ENCODE results near the gene PLEKHB2.
"Not testable (repeated sequence)": the region's sequence is repeated elsewhere in the genome, so short reads cannot be mapped to it uniquely, and the experiment has no call there.

The PLEKHB2 gene

DNA sequence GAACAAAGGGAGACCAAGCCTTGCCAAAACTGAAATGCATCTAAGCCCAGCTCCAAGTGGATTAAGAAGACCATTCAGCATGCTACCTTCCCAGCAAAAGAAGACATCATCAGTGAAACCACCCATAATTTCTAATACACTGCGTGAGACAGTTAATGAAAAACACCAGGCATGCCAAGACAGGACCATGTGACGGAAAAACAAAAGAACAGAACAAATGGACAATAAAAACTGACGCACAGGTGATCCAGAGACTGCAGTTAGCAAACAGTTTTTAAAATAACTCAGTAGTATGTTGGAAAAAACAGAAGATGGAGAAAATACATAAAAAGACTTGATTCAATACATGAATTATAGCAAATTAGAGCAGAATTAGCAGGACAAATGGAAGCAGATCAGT lies 27.2 kb upstream of the PLEKHB2 start:
- DNase-seq (ENCODE audit: extremely low spot score): no peak
- POLR2A ChIA-PET: no interaction called here
- CTCF ChIA-PET: interaction anchor here (1.0 to 1.1 kb wide), 2 partner anchors 10 to 14 kb away, joined by 3 read pairs; no protein-coding TSS in a partner anchor
- TF ChIP-seq CTCF (IDR thresholded peaks at IDR 0.05; ENCODE audit: control extremely low read depth, extremely low read depth, low read depth, missing control alignments): no peak

DNA sequence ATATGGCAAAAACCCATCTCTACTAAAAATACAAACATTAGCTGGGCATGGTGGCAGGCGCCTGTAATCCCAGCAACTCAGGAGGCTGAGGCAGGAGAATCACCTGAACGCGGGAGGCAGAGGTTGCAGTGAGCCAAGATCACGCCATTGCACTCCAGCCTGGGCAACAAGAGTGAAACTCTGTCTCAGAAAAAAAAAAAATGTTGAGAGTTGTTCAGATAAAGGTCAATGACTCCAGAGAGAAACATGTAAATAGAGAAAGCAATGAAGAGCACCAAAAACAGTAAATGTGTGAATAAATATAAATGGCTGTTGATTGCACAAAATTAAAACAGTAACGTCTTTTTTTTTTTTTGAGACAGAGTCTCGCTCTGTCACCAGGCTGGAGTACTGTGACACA lies 25.2 kb upstream of the PLEKHB2 start:
- CTCF ChIA-PET; DNase-seq (ENCODE audit: extremely low spot score); POLR2A ChIA-PET: not testable (repeated sequence)

GRCh38 chr2:131081190-131081589 lies 23.9 kb upstream of the PLEKHB2 start:
- TF ChIP-seq CTCF (IDR thresholded peaks at IDR 0.05; ENCODE audit: control extremely low read depth, extremely low read depth, low read depth, missing control alignments): no peak
- no peak for DNase-seq (ENCODE audit: extremely low spot score)
- ChIA-PET POLR2A (no interaction called here), CTCF (interaction anchor here (0.9 to 1.3 kb wide), 2 partner anchors 12 to 22 kb away, joined by 3 to 4 read pairs; no protein-coding TSS in a partner anchor)

- ChIA-PET POLR2A (no interaction called here), CTCF (interaction anchor here (1.9 kb wide), 1 partner anchor 12 kb away, joined by 9 read pairs; no protein-coding TSS in a partner anchor)
- DNase-seq (ENCODE audit: extremely low spot score): no peak
Observed at GRCh38 chr2:131085646-131086045, 19.5 kb upstream of the PLEKHB2 start.

DNA sequence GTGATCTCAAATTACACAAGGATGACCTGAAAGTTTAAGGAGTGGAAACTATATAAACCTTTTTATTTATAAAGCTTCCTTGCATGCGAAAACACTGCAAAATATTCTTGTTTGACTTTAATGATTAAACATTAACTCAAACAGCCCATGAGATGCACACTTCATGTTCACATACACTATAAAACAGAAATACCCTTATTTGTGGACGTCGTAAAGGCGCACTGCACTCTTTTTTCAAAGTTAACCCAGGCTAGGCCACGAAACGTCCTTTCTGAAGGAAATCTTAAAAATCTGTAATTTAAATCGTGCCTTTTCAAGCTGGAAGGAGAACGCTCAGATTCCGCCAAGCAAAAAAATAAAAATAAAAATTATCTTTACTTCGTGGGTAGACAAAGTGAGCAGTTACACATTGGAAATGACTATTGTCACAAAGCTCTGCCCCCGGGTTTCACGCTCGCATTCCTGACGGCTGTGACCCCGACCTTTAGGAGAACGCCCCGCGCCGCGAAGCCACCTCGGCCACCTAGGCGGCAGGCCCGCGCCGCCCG lies 12.6 kb upstream of the PLEKHB2 start:
- POLR2A ChIA-PET: interaction anchor here (1.8 kb wide), 1 partner anchor 14 kb away, joined by 5 read pairs; no protein-coding TSS in a partner anchor
- TF ChIP-seq CTCF (IDR thresholded peaks at IDR 0.05; ENCODE audit: control extremely low read depth, extremely low read depth, low read depth, missing control alignments): no peak
- DNase-seq (ENCODE audit: extremely low spot score): no peak
- CTCF ChIA-PET: interaction anchor here (0.8 to 2.1 kb wide), 5 partner anchors 11 to 581 kb away, joined by 3 to 6 read pairs (median 3); no protein-coding TSS in a partner anchor

More at GRCh38 chr2:131085646-131086045, 19.5 kb upstream of the PLEKHB2 start:
- TF ChIP-seq CTCF (IDR thresholded peaks at IDR 0.05; ENCODE audit: control extremely low read depth, extremely low read depth, low read depth, missing control alignments): no peak

DNA sequence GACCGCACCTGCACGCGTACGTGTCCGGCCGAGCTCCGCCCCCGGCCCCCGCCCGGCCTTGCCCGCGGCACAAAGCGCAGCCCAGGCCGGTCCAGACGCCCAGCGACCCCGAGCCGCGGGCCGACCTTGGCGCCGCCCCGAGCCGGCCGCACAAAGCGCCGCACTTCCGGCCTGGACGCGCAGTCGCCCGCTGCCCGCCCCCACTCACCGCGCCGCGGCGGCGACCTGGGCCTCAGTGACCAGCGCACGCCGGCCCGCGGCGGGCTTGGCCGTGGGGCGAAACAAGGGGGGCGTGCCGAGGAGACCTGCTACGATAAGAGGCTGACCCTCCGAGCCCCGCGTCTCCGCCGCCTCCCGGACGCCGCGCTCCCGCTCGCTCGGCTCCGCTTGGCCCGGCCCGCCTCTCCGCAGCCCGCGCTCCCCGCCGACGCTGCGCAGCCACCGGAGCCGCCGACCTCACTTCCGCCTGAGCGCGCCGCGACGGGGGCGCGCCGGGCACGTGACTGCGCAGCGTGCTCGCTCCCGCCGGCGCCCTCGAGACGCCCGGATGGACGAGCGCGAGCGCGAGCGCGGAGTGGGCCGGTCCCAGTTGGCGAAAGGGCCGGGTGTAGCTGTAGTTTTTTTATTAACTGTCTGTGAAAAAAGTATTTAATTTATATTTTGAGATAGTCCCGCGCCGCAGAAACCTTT lies 12.0 kb upstream of the PLEKHB2 start, which contains the start of gene FAM168B:
TSS of gene FAM168B (minus strand) at position 455 of the 690 bp plus-strand sequence. CDS start 10,814 bp downstream, outside the sequence.
- DNase-seq (ENCODE audit: extremely low spot score): peak; percentile 93
- POLR2A ChIA-PET: interaction anchor here (0.7 to 1.8 kb wide), 2 partner anchors 13 to 20 kb away, joined by 3 to 5 read pairs; no protein-coding TSS in a partner anchor
- CTCF ChIA-PET: interaction anchor here (0.8 to 2.3 kb wide), 5 partner anchors 11 to 581 kb away, joined by 3 to 12 read pairs (median 3); partner anchors contain the start of gene PLEKHB2
- no peak for TF ChIP-seq CTCF (IDR thresholded peaks at IDR 0.05; ENCODE audit: control extremely low read depth, extremely low read depth, low read depth, missing control alignments)
